Activated CD8-positive, alpha-beta memory T cell treated with anti-CD3 and anti-CD28 coated beads, Interleukin-2, amount 50 U/mL, for 24 hours (primary cell): ENCODE data around the gene AGPS.
A peak's percentile ranks its signal among the peaks of the same experiment; 100 is the strongest.
"Not testable (repeated sequence)": the region's sequence is repeated elsewhere in the genome, so short reads cannot be mapped to it uniquely, and the experiment has no call there.

Experiments
- DNase-seq: peaks from one replicate; pipeline ENCODE4 v3.0.0-alpha.2; 2020; ENCODE audit errors: extremely low read depth

AGPS gene

GRCh38 chr2:177392373-177393202 lies at the start of gene AGPS:
TSS of gene AGPS (plus strand) at chr2:177392773. CDS start at chr2:177392790, 17 bp downstream.
- peak; percentile 26 for DNase-seq

GRCh38 chr2:177343773-177344172 lies 48.8 kb upstream of the AGPS start:
- no peak for DNase-seq

DNA sequence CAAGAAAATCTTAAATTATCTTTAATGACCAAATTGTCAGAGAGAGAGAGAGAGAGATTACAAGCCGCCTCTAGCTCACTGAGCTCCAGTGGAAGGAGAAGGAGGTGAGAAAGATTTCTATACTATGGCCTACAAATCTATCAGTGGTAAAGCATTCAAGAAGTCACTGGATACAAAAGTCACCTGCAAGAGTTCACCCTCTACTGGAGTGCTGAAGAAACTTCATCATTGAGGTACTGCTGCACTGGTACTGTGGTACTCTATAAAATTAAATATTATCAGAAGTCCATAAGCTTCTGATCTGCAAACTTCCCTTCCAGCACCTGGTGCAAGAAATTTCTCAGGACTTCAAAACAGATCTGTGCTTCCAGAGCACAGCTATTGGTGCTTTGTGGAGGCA lies 48.3 kb upstream of the AGPS start:
- DNase-seq = no peak

DNA sequence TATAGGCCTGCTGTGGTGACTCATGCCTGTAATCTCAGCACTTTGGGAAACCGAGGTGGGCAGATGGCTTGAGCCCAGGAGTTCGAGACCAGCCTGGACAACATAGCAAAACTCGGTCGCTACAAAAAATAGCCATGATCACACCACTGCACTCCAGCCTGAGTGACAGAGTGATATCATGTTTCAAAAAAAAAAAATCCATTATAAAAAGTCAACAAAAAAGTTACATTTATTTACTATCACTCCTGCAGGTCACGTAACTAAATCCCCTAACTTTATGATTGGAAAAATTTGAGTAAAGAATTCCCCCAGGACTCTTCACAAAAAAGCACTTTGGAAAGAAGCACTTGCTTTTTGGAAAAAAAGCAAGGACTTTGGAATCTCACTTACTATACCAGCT lies 46.4 kb upstream of the AGPS start:
- no peak for DNase-seq

DNA sequence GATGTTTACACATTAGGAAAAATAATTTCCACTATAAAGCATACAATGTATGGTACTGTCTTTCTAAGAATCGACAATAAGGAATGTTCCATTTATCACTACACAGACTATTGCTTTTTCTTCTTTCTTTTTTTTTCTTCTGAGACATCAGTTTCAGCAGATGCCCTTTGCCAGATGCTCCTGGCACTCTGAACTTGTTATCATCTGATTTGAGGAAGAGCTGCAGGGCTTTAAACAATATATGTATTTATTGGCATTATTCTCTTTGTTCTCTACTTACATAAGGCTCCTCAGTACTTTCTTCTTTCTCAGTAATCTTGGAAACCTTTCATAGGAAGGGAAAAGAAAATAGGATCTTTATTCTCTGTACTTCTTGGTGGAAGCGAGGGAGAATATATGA lies 45.0 kb upstream of the AGPS start:
- DNase-seq = no peak

- DNase-seq = no peak
Measured at GRCh38 chr2:177348118-177348654, 44.4 kb upstream of the AGPS start.

- no peak for DNase-seq
Measured at GRCh38 chr2:177348733-177349693, 43.6 kb upstream of the AGPS start.

DNA sequence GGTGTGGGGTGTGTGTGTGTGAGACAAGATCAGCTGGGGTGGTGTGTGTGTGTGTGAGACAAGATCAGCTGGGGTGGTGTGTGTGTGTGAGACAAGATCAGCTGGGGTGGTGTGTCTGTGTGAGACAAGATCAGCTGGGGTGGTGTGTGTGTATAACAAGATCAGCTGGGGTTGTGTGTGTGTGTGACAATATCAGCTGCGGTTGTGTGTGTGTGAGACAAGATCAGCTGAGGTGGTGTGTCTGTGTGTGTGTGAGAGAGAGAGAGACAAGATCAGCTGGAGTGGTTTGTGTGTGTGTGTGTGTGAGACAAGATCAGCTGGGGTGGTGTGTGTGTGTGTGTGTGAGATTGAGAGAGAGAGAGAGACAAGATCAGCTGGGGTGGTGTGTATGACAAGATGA lies 41.9 kb upstream of the AGPS start:
- not testable (repeated sequence) for DNase-seq

DNA sequence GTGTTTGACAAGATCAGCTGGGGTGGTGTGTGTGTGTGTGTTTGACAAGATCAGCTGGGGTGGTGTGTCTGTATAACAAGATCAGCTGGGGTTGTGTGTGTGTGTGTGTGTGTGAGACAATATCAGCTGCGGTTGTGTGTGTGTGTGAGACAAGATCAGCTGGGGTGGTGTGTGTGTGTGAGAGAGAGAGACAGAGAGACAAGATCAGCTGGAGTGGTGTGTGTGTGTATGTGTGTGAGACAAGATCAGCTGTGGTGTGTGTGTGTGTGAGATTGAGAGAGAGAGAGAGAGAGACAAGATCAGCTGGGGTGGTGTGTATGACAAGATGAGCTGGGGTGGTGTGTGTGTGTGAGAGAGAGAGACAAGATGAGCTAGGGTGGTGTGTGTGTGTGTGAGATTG lies 41.5 kb upstream of the AGPS start:
- not testable (repeated sequence) for DNase-seq

GRCh38 chr2:177352441-177353186 lies 40.0 kb upstream of the AGPS start:
- no peak for DNase-seq

DNA sequence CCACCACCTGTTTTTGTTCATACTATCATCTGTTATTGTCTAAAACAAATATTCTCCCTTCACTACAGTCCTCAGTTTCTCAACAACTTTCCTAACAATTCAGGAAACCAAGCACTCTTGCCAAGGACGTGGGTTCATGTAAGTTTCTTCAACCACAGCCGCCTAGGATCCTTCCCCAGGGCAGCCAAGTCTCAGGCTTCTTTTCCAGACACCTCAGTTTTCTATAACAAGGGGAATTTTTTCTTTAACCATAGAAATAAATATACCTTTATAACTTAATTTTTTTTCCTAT lies 39.4 kb upstream of the AGPS start:
- DNase-seq = no peak

- not testable (repeated sequence) for DNase-seq
Measured at GRCh38 chr2:177354541-177354940, 38.0 kb upstream of the AGPS start.

DNA sequence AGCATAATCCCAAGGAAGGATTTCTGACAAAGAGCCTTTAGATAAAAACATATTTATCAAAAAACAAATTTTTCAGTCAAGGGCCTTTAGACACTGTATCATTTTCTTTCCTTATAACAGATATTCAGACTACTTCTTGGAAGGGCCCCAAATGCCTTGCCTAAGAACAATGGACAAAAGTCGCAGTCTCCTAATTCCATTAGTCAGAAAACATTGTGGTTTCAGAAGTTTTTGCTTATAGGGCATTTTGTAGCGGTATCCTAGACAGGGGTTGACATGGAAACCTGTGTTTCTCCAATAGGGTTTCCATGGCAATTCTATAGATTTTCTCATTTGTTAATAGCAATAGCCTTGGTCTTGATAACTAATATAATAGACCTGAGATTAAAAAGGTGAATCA lies 36.7 kb upstream of the AGPS start:
- no peak for DNase-seq

DNA sequence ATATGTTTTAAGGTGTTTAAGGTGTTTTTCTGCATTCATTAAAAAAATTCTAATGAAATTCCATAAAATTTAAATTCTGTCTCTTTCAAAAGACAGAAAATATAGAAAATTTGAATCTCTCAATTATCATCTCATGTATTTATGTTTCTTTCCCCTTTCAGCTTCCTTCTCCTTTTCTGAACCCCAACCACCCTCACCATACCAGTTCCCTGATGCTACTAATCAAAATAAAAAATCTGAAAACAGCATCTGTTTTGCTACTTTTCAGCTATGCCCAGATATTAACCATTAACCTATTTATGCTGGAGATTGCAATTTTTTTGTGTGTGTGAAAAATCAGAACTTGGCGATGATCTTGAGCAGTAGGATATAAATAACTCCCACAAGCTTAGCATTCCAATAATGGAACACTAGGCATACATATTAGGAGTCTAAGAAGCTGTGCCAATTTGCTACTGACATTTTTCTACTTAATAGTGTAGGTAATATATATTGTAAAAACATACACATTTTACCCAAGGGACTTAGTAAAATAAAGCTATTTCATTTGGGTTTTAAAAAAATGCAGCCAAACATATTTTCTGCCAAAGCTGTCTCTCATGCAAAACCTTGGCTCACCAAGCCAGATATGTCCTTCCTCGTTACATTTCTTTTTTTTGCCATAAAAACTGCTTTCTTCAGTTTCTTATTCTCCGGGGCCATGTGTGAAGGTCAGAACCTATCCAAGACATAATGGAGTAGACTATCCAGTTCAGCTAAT lies 32.6 kb upstream of the AGPS start:
- DNase-seq = no peak

DNA sequence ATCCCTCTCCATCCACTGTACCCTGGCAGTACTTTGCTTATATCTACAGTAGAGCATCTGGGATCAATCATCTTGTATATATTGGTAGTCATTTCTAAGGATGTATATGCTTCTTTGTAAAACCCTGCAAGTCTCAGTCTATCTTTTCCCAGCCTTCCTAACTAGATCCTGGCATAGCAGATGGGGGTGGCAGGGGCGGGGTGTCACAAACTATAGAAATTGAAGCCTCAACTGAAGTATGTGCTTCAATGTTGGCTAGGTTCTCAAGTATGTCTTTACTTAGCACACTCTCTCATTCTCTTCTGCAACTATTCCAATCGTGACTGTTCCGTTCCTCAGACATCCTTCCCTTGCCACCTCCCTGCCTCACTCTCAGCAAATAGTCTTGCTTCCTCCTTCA lies 30.1 kb upstream of the AGPS start:
- DNase-seq = no peak

DNA sequence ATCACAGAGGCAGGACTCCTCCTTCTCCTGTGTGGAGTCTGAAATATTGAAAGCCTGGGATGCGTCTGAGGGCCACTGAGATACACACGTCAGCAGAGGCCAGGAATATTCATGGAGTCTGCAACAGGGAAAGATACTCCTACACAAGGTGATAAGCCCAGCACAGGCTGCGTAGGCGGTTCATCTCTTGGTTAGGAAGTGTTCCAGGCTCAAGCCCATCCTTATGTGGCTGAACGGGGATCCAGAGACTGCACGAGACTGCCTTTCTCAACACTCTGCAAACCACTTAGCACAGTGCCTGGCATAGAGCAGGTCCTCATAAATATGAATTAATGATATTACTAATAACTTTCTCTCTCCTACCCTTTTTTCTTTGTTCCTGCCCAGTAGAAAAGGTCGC lies 29.2 kb upstream of the AGPS start:
- no peak for DNase-seq

GRCh38 chr2:177365764-177366163 lies 26.8 kb upstream of the AGPS start:
- DNase-seq = not testable (repeated sequence)

DNA sequence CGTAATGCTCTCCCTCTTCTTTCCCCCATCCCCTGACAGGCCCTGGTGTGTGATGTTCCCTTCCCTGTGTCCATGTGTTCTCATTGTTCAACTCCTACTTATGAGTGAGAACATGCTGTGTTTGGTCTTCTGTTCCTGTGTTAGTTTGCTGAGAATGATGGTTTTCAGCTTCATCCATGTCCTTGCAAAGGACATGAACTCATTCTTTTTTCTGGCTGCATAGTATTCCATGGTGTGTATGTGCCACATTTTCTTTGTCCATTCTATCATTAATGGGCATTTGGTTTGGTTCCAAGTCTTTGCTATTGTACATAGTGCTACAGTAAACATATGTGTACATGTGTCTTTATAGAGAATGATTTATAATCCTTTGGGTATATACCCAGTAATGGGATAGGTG lies 24.6 kb upstream of the AGPS start:
- DNase-seq = not testable (repeated sequence)

DNA sequence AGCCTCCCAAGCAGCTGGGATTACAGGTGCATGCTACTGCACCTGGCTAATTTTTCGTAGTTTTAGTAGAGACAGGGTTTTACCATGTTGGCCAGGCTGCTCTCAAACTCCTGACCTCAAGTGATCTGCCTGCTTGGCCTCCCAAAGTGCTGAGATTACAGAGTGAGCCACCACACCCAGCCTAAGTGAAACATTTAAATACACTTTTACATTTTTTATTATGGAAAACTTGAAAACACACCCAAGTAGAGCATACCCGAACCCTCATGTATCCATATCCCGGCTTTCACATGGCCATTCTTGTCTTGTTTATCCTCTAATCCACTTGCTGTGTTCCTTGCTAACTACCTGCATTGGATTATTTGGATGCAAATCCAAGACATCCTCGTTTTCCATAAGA lies 13.2 kb upstream of the AGPS start:
- DNase-seq = no peak

- no peak for DNase-seq
Measured at GRCh38 chr2:177380181-177380580, 12.4 kb upstream of the AGPS start.

- DNase-seq = no peak
Measured at GRCh38 chr2:177383935-177384334, 8.6 kb upstream of the AGPS start.
